ENCODE data around the gene CAMK1D. TPM values are rescaled to one million over a fixed set of nuclear protein-coding genes. Genes with fewer than 3 reads are reported as not detected.
A peak's percentile ranks its signal among the peaks of the same experiment; 100 is the strongest.

The CAMK1D gene
- total and polyA plus RNA-seq, 4 experiments from 2014 or later: 5.2 to 22.2 (median 19.4) TPM

DNA sequence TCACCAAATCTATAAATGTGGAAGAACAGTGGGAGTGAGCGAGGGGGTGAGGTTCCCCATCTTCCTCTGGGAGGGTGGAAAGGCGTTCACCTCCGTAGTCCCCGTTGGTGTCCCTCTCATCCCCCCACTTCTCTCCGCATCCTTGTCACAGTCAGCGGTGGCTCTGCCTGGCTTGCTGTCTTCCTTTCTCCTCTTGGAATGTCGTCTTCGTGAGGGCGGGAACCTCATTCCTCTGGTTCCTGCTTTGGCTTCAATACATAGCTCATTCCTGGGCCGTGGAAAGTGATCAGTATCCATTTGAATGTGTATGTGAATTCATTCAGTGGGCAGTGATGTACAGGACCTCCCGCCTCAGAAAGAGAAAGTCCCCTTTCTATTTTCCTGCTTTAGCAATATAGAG is 289.4 kb downstream of the CAMK1D start:
- H3K27ac Mint-ChIP-seq: peak overlapping the region in 2 of 7 donors; percentile 68 to 77
- H3K4me3 Mint-ChIP-seq: no peak overlapping the region
- Histone ChIP-seq H3K4me1 (ENCODE audit: insufficient read depth, low read length) (peaks cover 15% of the 10 kb centered on the region), H3K9me3 (ENCODE audit: control insufficient read depth in 1 of 2, low read length in 2 of 2) (no peaks in the 10 kb centered on the region), H3K36me3 (ENCODE audit: insufficient read depth, low read length) (no peaks in the 10 kb centered on the region), H3K27ac (ENCODE audit: low read depth, low read length) (no peak overlapping the region), H3K27me3 (ENCODE audit: insufficient read depth, low read length) (no peaks in the 10 kb centered on the region), H3K4me3 (ENCODE audit: low read length in 2 of 2) (no peak overlapping the region)
- ChIA-PET CTCF (ENCODE audit: partially characterized antibody) (interaction anchor here (0.6 to 2.4 kb wide), 3 partner anchors 18 to 374 kb away, joined by 3 to 9 read pairs (median 3); no protein-coding TSS in a partner anchor), POLR2A (ENCODE audit: partially characterized antibody) (no interaction called here)
- H3K27me3 Mint-ChIP-seq: no peaks in the 10 kb centered on the region
- no peaks in the 10 kb centered on the region for H3K36me3 Mint-ChIP-seq
- intact Hi-C loops (cut with micrococcal nuclease): no loop called here
- DNase-seq: no peak
- peaks cover 13 to 38% (median 30%) of the 10 kb centered on the region in 4 donors for H3K4me1 Mint-ChIP-seq
- no peaks in the 10 kb centered on the region for H3K9me3 Mint-ChIP-seq

DNA sequence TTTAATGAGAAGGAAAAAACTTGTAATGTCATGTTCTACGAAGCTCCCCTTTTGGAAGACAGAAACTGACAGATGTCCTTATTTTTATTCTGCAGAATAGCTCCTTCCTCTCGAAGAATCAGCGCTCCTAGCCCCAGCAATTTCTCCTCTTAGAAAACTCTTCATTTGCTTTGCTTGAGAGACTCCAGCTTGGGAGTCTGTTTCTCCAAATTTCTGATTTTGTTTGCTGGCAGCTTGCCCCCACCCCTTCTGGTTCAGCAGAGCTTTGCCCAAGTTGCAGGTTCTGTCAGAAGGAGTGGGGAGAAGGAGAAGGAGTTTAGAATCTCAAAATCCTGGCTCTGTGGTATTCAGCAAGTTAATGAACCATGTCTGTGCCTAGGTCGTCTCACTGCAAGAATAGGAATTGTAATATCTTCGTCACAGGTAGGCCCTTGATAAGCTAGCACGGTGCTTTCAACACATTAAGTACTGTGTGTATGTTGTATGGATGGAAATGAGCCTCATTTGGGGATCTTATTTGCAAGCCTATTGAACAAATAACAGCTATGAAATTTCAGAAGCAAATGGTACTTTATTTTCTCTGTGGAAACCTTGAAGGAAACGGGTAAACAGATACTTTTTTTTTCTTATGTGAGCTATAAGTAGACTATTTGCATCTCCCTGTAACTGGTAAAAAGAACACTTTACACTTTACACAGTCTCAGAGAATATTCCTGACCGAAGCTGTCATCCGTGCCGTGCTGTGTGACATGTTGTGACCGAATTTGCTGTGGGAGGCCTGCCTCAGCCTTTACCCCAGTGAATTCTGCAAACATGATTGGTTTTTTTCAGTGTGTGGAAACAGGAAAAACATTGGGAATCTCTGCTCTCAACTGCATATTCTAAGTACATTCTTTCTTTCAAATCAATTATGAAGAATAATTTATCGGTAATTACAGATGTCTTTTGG is 290.9 kb downstream of the CAMK1D start:
- H3K27ac ChIP-seq (ENCODE audit: low read depth, low read length): no peak overlapping the region
- POLR2A ChIA-PET (ENCODE audit: partially characterized antibody): no interaction called here
- H3K4me3 Mint-ChIP-seq: no peak overlapping the region
- DNase-seq: no peak
- H3K27me3 ChIP-seq (ENCODE audit: insufficient read depth, low read length): no peaks in the 10 kb centered on the region
- intact Hi-C loops (cut with micrococcal nuclease): no loop called here
- peak overlapping the region in 1 of 7 donors; percentile 66 for H3K27ac Mint-ChIP-seq
- no peak overlapping the region for H3K4me3 ChIP-seq (ENCODE audit: low read length in 2 of 2)
- no peaks in the 10 kb centered on the region for H3K36me3 ChIP-seq (ENCODE audit: insufficient read depth, low read length)
- peaks cover 9% of the 10 kb centered on the region for H3K4me1 ChIP-seq (ENCODE audit: insufficient read depth, low read length)
- H3K4me1 Mint-ChIP-seq: peaks cover 9 to 23% (median 20%) of the 10 kb centered on the region in 4 donors
- no peaks in the 10 kb centered on the region for H3K9me3 ChIP-seq (ENCODE audit: control insufficient read depth in 1 of 2, low read length in 2 of 2)
- CTCF ChIA-PET (ENCODE audit: partially characterized antibody): interaction anchor here (0.6 to 2.4 kb wide), 6 partner anchors 8 to 614 kb away, joined by 3 to 9 read pairs (median 3); no protein-coding TSS in a partner anchor
- H3K9me3 Mint-ChIP-seq: no peaks in the 10 kb centered on the region
- no peaks in the 10 kb centered on the region for H3K27me3 Mint-ChIP-seq
- no peaks in the 10 kb centered on the region for H3K36me3 Mint-ChIP-seq

DNA sequence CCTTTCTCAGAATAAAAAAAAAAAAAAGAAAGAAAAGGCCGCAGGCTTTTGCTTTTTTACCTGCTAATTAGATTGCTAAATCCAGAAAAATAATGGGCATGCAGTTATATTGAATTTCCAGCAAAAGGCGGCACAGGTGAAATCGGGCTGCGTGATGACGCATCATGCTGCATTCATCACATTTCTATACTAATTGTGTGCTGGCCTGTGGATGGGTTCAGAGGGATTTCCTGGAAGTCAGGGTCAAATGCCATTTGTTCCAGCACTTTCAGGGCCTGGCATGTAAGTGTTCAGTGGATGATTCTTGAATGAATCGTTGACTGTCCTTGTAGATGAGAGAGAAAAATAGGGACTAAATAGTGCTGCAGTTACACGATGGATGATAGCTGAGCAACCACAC is 292.7 kb downstream of the CAMK1D start:
- H3K27ac Mint-ChIP-seq: no peak overlapping the region
- intact Hi-C loops (cut with micrococcal nuclease): no loop called here
- no peaks in the 10 kb centered on the region for H3K9me3 Mint-ChIP-seq
- no peak for DNase-seq
- H3K4me1 Mint-ChIP-seq: peaks cover 3 to 19% (median 11%) of the 10 kb centered on the region in 4 donors
- H3K4me3 Mint-ChIP-seq: no peak overlapping the region
- H3K4me3 ChIP-seq (ENCODE audit: low read length in 2 of 2): no peak overlapping the region
- no peaks in the 10 kb centered on the region for H3K27me3 Mint-ChIP-seq
- H3K27me3 ChIP-seq (ENCODE audit: insufficient read depth, low read length): no peaks in the 10 kb centered on the region
- no peaks in the 10 kb centered on the region for H3K9me3 ChIP-seq (ENCODE audit: control insufficient read depth in 1 of 2, low read length in 2 of 2)
- ChIA-PET CTCF (ENCODE audit: partially characterized antibody) (no interaction called here), POLR2A (ENCODE audit: partially characterized antibody) (no interaction called here)
- no peaks in the 10 kb centered on the region for H3K4me1 ChIP-seq (ENCODE audit: insufficient read depth, low read length)
- H3K27ac ChIP-seq (ENCODE audit: low read depth, low read length): no peak overlapping the region
- H3K36me3 ChIP-seq (ENCODE audit: insufficient read depth, low read length): no peaks in the 10 kb centered on the region
- H3K36me3 Mint-ChIP-seq: no peaks in the 10 kb centered on the region

DNA sequence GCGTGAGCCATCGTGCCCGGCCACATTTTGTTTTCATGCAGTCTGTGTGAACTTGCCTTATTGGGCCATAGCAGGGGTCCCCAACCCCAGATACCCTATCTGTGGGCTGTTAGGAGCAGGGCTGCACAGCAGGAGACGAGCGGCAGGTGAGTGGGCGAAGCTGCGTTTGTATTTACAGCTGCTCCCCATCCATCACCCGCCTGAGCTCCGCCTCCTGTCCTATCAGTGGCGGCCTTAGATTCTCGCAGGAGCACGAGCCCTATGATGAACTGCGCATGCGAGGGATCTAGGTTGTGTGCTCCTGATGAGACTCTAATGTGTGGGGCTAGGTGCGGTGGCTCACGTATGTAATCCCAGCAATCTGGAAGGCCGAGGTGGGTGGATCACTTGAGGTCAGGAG is 293.9 kb downstream of the CAMK1D start:
- DNase-seq: no peak
- Histone ChIP-seq H3K27me3 (ENCODE audit: insufficient read depth, low read length) (no peaks in the 10 kb centered on the region), H3K36me3 (ENCODE audit: insufficient read depth, low read length) (no peaks in the 10 kb centered on the region), H3K27ac (ENCODE audit: low read depth, low read length) (no peak overlapping the region), H3K4me1 (ENCODE audit: insufficient read depth, low read length) (no peaks in the 10 kb centered on the region), H3K9me3 (ENCODE audit: control insufficient read depth in 1 of 2, low read length in 2 of 2) (no peaks in the 10 kb centered on the region), H3K4me3 (ENCODE audit: low read length in 2 of 2) (no peak overlapping the region)
- H3K27ac Mint-ChIP-seq: no peak overlapping the region
- peaks cover 2 to 12% (median 5%) of the 10 kb centered on the region in 4 donors for H3K4me1 Mint-ChIP-seq
- no peak overlapping the region for H3K4me3 Mint-ChIP-seq
- CTCF ChIA-PET (ENCODE audit: partially characterized antibody): interaction anchor here (5.0 kb wide), 1 partner anchor 13 kb away, joined by 23 read pairs; no protein-coding TSS in a partner anchor
- H3K9me3 Mint-ChIP-seq: no peaks in the 10 kb centered on the region
- no peaks in the 10 kb centered on the region for H3K27me3 Mint-ChIP-seq
- POLR2A ChIA-PET (ENCODE audit: partially characterized antibody): no interaction called here
- peaks cover 0 to 2% of the 10 kb centered on the region in 2 donors for H3K36me3 Mint-ChIP-seq
- intact Hi-C loops (cut with micrococcal nuclease): no loop called here

DNA sequence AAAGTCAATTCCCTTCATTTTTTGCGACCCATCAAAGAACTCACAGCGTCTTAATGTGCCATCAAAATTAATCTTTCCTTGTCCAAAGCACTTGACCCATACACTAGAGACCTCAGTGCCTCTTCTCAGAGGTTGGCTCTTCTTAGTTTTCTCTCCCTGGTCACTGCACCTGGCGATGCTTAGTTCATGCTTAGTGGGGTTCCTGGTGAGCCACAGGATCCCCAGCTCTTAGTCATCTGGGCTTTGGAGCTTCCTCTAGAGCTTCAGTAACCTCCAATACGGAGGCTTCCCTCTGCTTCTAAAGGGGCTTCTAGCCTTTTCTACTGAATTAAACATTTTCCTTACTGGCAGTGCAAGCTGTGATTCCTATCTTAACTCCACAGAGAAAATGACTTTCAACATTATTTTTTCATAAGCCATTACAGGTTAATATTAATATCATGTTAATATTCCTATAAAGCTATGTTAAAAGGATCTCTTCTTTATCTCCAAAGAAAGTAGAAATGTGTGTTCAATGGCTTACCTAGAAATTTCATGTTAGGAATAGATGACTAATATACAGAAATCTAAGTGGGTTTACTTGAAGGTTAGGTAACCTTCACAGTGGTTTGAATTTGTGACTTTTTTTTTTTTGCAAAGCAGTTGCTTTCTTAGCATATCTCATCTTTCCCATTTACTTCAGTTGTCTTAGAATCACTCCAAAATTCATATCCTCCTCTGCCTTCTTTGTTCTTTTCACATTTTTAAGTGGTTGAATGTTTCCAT is 295.2 kb downstream of the CAMK1D start:
- Mint-ChIP-seq H3K36me3 (peaks cover 0 to 2% of the 10 kb centered on the region in 2 donors), H3K4me3 (no peak overlapping the region), H3K4me1 (peaks cover 0 to 9% (median 5%) of the 10 kb centered on the region in 4 donors), H3K27ac (peak overlapping the region in 1 of 7 donors; percentile 25), H3K27me3 (no peaks in the 10 kb centered on the region), H3K9me3 (no peaks in the 10 kb centered on the region)
- Histone ChIP-seq H3K27me3 (ENCODE audit: insufficient read depth, low read length) (no peaks in the 10 kb centered on the region), H3K27ac (ENCODE audit: low read depth, low read length) (no peak overlapping the region), H3K4me3 (ENCODE audit: low read length in 2 of 2) (no peak overlapping the region), H3K4me1 (ENCODE audit: insufficient read depth, low read length) (no peaks in the 10 kb centered on the region), H3K36me3 (ENCODE audit: insufficient read depth, low read length) (no peaks in the 10 kb centered on the region), H3K9me3 (ENCODE audit: control insufficient read depth in 1 of 2, low read length in 2 of 2) (no peaks in the 10 kb centered on the region)
- no peak for DNase-seq
- ChIA-PET CTCF (ENCODE audit: partially characterized antibody) (interaction anchor here (1.0 to 5.0 kb wide), 2 partner anchors 12 to 28 kb away, joined by 3 to 23 read pairs; no protein-coding TSS in a partner anchor), POLR2A (ENCODE audit: partially characterized antibody) (no interaction called here)
- intact Hi-C loops (cut with micrococcal nuclease): no loop called here

DNA sequence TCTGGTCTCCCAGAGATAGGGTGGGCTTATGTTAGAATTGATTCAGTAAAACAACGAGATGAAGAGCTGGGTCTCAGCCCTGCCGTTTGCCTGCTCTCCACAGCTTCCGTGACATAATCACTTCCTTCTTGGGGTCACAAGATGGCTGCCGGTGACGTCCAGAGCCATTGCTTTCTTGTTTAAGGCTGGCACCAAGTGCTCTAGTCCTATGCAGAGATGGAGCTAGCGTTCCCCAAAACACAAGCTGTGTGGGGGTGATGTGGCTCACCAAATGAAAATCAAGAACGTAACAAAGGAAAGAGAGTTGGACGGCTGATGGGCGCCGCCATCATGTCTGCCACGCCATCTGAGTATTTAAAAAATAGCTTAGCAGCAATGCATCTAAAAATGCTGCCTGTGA is 296.1 kb downstream of the CAMK1D start:
- H3K27ac Mint-ChIP-seq: peak overlapping the region in 2 of 7 donors; percentile 42 to 48

More for the DNA sequence above, 296.1 kb downstream of the CAMK1D start:
- peaks cover 0 to 9% (median 6%) of the 10 kb centered on the region in 4 donors for H3K4me1 Mint-ChIP-seq
- H3K9me3 Mint-ChIP-seq: no peaks in the 10 kb centered on the region
- Histone ChIP-seq H3K27ac (ENCODE audit: low read depth, low read length) (no peak overlapping the region), H3K27me3 (ENCODE audit: insufficient read depth, low read length) (no peaks in the 10 kb centered on the region), H3K4me1 (ENCODE audit: insufficient read depth, low read length) (no peaks in the 10 kb centered on the region), H3K4me3 (ENCODE audit: low read length in 2 of 2) (no peak overlapping the region), H3K9me3 (ENCODE audit: control insufficient read depth in 1 of 2, low read length in 2 of 2) (no peaks in the 10 kb centered on the region), H3K36me3 (ENCODE audit: insufficient read depth, low read length) (no peaks in the 10 kb centered on the region)
- ChIA-PET CTCF (ENCODE audit: partially characterized antibody) (interaction anchor here (1.9 to 5.0 kb wide), 2 partner anchors 11 to 381 kb away, joined by 6 to 23 read pairs; no protein-coding TSS in a partner anchor), POLR2A (ENCODE audit: partially characterized antibody) (no interaction called here)
- H3K4me3 Mint-ChIP-seq: no peak overlapping the region
- H3K27me3 Mint-ChIP-seq: no peaks in the 10 kb centered on the region
- intact Hi-C loops (cut with micrococcal nuclease): no loop called here
- peaks cover 4% of the 10 kb centered on the region in 2 donors for H3K36me3 Mint-ChIP-seq
- DNase-seq: no peak
